Ureter (tissue), 1 donor: Measurements from ENCODE around the gene GLT8D1. TPM values are rescaled to one million over a fixed set of nuclear protein-coding genes. Genes with fewer than 3 reads are reported as not detected.
"Not testable (repeated sequence)": the region's sequence is repeated elsewhere in the genome, so short reads cannot be mapped to it uniquely, and the experiment has no call there.

Experiments used
- DNase-seq: peaks from one replicate; pipeline ENCODE4 v3.0.0-alpha.2; 2020; ENCODE audit warnings: low spot score
- total RNA-seq: library from RNA; stranded (reverse); gene quantifications from one replicate; pipeline ENCODE4 v1.2.4, GENCODE V29; 2023
- donor health status: DM: yes; HTN: yes; CAD: no.

The GLT8D1 gene
- total RNA-seq, 1 donor from 2014 or later = 52.3 TPM

DNA sequence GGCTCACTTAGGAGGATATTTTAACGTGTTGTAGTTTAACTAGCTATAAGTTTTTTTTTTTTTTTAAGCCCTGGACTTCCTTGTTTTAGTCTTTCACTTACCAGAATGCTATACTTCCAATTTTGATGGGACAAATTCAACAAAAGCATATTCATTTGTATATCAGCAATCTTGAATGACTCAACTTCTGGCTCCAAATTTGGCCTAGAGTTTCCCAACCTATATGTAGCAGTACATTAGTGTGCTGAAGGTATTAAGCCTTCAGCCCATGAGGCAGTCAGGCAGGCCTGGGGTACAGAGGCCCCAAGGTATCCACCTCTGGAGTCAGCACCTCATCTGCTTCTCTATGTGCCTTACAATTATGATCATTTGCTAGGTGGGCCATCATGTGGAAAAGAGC, 25.8 kb downstream of the GLT8D1 start:
- DNase-seq = no peak

DNA sequence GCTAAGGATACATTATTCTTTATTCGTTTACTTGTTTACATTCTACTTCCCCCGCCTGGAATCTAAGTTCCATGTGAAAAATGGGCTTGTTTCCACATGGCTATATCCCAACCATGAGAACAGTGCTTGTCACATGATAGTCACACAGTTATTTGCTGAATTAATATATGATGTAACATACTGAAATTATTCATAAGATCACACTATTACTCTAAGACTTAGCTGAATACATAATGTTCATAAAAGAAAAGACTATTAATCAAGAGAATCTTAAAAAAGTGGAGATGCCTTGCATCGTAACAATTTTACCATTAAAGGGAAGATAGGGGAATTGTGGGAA, 26.4 kb downstream of the GLT8D1 start:
- DNase-seq = no peak

DNA sequence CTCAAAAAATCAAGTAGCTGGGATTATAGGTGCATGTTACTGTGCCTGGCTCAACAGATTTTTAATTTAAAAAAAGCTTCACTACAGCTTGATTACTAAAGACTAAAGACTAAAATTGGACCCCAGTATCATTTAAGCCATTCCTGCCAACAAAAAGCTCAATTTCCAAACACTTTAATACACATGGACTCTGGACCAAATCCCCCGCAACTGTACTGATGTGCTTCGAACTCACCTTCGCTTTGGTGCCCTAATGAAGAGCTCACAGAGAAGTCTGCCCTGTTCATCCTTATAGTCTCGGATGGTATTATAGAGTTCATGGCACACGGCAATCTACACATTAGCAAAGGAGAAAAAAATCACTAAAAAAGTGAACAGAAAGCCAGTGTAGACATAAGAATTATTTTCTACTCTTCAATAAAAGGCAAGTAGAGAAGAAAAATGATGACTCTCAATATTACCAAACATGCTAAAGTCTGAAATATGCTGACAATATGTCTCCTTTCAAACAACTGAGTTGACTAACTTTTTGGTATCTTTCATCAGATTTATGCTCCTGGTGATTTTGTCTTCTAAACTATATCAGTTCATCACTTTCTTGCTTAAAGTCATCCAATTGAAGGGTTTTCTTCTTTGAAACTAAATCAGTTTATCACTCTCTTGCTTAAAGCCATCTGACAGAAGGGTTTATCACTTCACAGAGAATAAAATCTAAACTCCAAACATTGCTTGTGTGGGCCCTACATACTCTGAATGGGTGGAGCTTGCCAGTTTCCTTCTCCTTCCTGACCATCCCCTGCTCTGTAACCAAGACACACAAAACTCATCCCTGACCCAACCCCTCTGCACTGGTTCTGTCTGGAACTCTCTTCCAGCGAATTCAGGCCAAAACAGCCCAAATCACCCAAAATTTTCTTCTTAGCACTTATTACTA, 27.1 kb downstream of the GLT8D1 start:
- DNase-seq = no peak

DNA sequence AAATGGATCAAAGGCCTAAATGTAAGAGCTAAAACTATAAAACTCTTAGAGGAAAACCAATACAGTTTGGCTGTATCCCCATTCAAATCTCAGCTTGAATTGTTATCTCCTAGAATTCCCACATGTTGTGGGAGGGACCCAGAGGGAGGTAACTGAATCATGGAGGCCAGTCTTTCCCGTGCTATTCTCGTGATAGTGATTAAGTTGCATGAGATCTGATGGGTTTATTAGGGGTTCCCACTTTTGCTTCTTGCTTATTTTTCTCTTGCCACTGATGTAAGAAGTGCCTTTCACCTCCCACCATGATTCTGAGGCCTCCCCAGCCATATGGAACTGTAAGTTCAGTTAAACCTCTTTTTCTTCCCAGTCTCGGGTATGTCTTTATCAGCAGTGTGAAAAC, 29.4 kb downstream of the GLT8D1 start:
- not testable (repeated sequence) for DNase-seq

DNA sequence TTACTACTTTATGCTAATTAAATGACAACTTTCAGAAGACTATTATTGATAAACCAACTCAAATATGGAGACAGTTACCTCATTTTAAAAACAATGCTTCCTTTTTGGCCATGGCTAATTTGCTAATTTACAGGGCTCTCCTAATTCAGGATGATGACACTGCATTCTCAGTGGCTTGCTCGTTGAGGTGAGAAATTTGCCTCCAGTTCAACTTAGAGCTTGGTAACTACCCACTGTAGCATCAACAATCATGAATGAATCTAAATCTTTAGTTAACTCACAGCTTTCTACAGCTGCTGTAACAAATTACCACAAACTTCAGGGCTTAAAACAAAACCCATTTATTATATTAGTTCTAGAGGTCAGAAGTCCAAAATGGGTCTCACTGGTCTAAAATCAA, 33.9 kb downstream of the GLT8D1 start:
- DNase-seq = no peak

DNA sequence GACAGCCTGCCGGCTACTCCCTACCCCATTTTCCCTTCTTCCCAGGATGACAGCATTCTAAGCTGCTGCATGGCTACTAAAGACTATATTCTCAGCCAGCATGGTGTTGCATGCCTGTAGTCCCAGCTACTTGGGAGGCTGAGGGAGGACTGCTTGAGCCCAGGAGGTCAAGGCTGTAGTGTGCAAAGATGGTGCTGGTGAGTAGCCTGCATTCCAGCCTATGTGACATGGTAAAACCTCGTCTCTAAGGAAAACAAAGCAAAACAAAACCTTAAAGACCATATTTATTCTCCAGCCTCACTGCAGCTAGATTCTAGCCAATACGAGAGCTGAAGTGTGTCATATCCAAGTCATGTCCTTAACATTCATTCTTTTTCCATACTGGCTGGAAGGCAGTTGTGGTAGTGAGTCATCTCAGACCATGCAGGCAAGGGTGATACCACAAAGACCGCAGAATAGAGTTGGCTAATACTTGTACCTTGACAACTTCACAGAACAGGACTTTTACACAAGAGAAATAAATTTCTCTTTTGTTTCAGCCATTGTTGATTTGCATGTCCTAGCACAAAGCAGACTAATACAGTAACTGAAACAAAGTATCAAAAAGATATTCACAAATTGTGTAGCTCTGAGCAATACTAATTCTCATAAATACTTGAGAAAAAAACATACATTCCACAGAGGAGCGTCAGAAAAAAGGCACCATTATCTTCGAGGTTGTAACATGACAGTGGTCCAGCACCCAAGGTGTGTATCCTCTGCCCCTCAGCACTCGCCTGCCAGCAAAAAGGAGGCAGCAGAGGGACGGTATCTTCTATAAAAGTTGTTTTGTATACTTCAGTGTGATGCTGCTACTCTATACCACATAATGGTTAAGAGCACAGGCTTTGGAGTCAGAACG, 34.7 kb downstream of the GLT8D1 start:
- DNase-seq = no peak

DNA sequence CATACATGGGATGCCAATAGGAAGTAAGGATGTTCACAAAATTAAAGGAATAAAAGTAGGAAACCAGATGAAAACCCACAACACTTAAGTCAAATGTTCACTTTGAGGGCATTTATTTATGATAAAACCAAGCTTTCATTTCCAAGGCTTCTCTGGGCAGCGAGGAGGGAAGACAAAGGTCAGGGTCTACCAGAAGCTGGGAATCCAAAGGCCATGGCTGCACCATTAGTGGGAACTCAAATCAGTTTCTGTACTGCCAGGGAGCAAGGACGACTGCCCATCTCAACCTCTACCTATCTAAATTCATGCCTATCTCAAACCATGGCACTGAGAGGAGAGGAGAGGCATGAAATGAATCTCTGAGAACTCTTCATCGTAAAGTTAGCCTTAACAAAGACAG, 42.5 kb downstream of the GLT8D1 start:
- no peak for DNase-seq

DNA sequence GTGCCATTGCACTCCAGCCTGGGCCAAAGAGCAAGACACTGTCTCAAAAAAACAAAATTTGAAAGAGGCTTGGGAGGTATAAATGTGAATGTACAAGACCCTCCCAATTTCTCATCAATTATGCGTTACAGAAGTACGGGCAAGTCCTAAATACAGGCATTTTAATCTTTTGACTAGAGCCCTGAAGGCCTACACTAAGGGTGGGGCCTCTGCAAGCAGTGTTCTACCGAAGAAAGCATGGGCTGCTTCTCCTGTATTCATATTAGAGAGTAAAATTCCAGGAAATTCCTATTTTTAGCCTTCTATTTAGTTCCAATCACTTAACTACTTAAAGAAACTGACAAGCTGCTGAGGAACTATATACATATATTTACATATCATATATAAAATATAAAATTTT, 45.5 kb downstream of the GLT8D1 start:
- DNase-seq = no peak

DNA sequence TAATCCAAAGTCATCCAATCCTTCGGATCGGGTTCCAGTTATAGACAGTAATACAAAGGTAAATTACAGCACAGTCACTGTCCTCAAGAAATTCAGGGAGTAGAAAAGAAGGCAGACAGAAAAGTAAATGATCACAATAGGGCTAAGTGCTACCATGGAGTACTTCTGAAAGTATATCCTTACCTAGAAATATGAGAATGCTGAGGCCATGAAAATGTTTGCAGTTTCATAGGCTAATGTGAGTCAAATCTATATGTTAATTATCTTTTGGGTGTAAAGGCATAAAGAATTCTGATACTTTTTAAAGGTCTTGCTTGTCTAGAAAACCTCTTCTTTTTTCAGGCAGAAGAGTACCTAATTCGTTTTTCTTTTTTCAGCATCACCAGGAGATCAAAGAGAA, 49.7 kb downstream of the GLT8D1 start:
- DNase-seq = no peak

DNA sequence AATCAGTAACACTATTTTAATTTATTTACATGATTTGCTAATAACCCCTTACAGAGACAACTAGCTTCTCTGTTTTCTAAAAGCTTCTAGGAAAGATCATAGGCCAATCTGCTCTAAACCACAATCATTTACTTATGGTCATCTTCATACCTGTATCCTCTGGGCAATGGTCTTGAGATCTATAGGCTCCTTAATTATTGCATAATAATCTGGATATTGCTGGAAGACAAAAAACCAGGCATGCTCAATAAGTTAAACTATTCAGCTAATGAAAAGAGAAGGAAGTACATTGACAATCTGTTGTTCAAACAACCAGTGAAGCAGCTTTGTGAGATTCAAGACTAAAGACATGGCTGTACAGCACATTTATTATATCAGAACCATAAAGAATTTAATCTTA, 54.0 kb downstream of the GLT8D1 start:
- no peak for DNase-seq

DNA sequence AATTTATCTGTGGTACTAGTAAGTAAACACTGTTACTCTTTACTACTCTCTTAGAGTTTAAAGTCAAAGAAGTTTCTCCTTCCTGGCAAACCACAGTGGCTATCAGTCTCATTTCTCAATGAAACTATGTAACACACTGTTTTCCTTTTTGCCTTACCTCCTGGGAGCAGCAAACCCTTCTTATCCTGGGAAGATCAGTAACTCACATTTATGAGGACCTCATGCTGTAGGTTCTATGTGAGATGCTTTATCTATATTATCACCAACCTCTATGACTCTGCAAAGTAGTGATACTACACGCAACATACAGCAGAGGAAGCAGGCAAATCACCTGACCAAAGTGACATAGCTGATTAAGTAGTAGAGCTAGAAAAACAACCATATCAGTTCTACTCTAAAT, 55.2 kb downstream of the GLT8D1 start:
- no peak for DNase-seq

DNA sequence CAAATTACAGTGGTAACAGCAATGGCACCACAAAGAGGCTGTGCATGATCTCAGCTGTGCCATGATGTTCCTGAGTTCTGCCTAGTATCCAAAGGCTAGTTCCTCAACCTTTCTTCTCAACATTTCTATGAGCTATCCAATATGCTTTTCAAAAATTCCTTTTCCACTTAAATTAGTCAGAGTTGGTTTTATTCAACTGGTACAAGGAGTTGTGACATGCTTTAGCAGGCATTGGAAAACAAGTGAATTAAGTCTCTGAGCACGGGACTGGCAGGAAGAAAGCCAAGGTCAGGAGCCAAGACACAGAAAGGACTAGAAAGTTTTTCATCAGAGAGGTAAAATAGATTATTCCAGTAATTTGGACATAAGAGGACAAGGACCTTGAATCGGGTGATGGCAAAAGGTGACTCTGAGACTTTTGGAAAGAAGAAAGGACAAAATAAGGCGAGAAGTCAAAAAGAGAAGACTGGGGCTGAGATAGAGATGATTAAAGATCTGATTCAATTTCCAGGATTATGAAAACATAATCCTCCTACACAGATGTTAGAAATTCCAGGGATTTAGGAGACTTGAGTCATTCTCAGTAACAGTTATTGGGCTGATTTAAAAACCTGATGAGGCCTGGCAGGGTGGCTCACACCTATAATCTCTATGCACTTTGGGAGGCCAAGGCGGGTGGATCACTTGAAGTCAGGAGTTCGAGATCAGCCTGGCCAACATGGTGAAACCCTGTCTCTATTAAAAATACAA, 56.0 kb downstream of the GLT8D1 start:
- no peak for DNase-seq

DNA sequence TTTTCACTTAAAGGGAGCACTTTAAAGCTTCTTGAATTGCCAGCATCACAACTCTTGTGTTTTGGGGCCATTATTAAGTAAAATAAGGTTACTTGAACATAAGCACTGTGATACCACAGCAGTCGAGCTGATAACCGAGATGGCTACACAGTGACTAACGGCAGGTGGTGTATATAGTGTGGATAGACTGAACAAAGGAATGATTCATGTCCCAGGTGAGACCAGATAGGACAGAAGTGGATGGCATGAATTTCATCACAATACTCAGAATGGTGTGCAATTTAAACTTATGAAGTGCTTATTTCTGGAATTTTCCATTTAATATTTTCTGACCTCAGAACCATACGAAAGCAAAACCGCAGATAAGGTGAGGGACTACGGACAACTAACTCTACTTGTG, 60.0 kb downstream of the GLT8D1 start:
- DNase-seq = no peak

Other genes starting within 250 kb of the GLT8D1 start
- gene STAB1, start 210.5 kb downstream of the GLT8D1 start, total RNA-seq = 191 TPM
- gene NT5DC2, start 171.9 kb downstream of the GLT8D1 start, total RNA-seq = 54.9 TPM
- 27.2 TPM for gene UQCC5, start 169.2 kb downstream of the GLT8D1 start, total RNA-seq
- 82.3 TPM for gene PBRM1, start 19.9 kb downstream of the GLT8D1 start, total RNA-seq
- gene GNL3, start 19.8 kb downstream of the GLT8D1 start, total RNA-seq = 174 TPM
- 125 TPM for gene SPCS1, start 315 bp upstream of the GLT8D1 start, total RNA-seq
- 36.3 TPM for gene NEK4, start 65.1 kb upstream of the GLT8D1 start, total RNA-seq
- gene ITIH1, start 71.8 kb upstream of the GLT8D1 start, total RNA-seq = not detected
- gene ITIH3, start 89.0 kb upstream of the GLT8D1 start, total RNA-seq = 4.6 TPM
- gene ITIH4, start 124.9 kb upstream of the GLT8D1 start, total RNA-seq = 37.1 TPM
- 15.9 TPM for gene MUSTN1, start 129.2 kb upstream of the GLT8D1 start, total RNA-seq
- gene STIMATE, start 191.8 kb upstream of the GLT8D1 start, total RNA-seq = 35.7 TPM